K562 (cell line): ENCODE data around the gene APCDD1. TPM values are rescaled to one million over a fixed set of nuclear protein-coding genes. Genes with fewer than 3 reads are reported as not detected.

Experiments
- ATAC-seq: fragments of 200-7000 bp; cut with Tn5 transposase; 3 replicates; pipeline ENCODE4 v1.9.1; 2020; ENCODE audit warnings: moderate library complexity
- BruUV-seq: library from RNA; stranded (reverse); fragments of 400-500 nt; replicated peaks from 2 replicates; lab custom pipeline; 2021; lab: Mats Ljungman, UMichigan
- CTCF ChIA-PET: fragments of 300-600 bp; formaldehyde crosslinking; extraction: SDS; loops from one replicate; lab custom pipeline; 2021; ENCODE audit warnings: low intra/inter-chr PET ratio; lab: Yijun Ruan, JAX
- POLR2A ChIA-PET: fragments of 300-600, 350-650 bp; sonication (Branson Sonifier 250); formaldehyde crosslinking; extraction: SDS; loops from one replicate; lab custom pipeline; 2021; ENCODE audit warnings: antibody characterized with exemption, inconsistent platforms; lab: Yijun Ruan, JAX
- DNase-seq, 4 experiments: peaks; one replicate each; pipeline versions ENCODE4 v3.0.0 to v3.0.0-alpha.2; 2011 to 2018; ENCODE audit warnings: low spot score in 3 of 4, mixed read lengths in 3 of 4; ENCODE audit errors: extremely low read depth in 1 of 4
- FAIRE-seq: peaks from 2 replicates; lab custom pipeline; 2011; peaks lifted over from hg19 to GRCh38; lab: Jason Lieb, UNC
- H2AFZ ChIP-seq: 2 replicates; pipeline ENCODE4 v1.6.0; 2011; ENCODE audit warnings: low read depth, low read length, control low read depth, inconsistent platforms
- H3K27ac ChIP-seq: fragments of 200-600 bp; 3 replicates; pipeline ENCODE4 v1.8.0; 2011; ENCODE audit warnings: low read depth, mild to moderate bottlenecking, control low read depth, inconsistent platforms, low read length, moderate library complexity, mixed read lengths; ENCODE audit errors: extremely low read depth
- H3K27me3 ChIP-seq, 2 experiments: fragments of 300-600 bp in 1 of 2; 2 replicates in 1 of 2; 3 replicates in 1 of 2; pipeline versions ENCODE4 v1.6.0 to v1.8.0; 2011; ENCODE audit warnings: inconsistent platforms in 2 of 2, low read length in 2 of 2, mild to moderate bottlenecking in 1 of 2, mixed read lengths in 1 of 2, moderate library complexity in 1 of 2; ENCODE audit not compliant: control insufficient read depth in 2 of 2, insufficient read depth in 2 of 2
- H3K36me3 ChIP-seq: fragments of 300-600 bp; 3 replicates; pipeline ENCODE4 v1.8.0; 2011; ENCODE audit warnings: mild to moderate bottlenecking, low read length, inconsistent platforms; ENCODE audit not compliant: control insufficient read depth, insufficient read depth
- H3K4me1 ChIP-seq, 2 experiments: fragments of 200-600 bp in 1 of 2; replicated peaks in 1 of 2; 2 replicates in 1 of 2; 3 replicates in 1 of 2; pipeline versions ENCODE4 v1.5.1 to v1.8.0; 2011; ENCODE audit warnings: inconsistent platforms in 2 of 2, low read length in 2 of 2, mild to moderate bottlenecking in 1 of 2, mixed read lengths in 1 of 2, moderate library complexity in 1 of 2; ENCODE audit not compliant: control insufficient read depth in 2 of 2, insufficient read depth in 2 of 2
- H3K4me2 ChIP-seq: 2 replicates; pipeline ENCODE4 v1.6.1; 2011; ENCODE audit warnings: low read length, control low read depth, inconsistent platforms, mixed read lengths; ENCODE audit not compliant: insufficient read depth
- H3K4me3 ChIP-seq: fragments of 200-600 bp; sonication (generic), shearing (Covaris generic); 2 replicates; pipeline ENCODE4 v1.5.1; 2016; ENCODE audit warnings: control low read depth, inconsistent platforms
- H3K79me2 ChIP-seq: fragments of 200-600 bp; 3 replicates; pipeline ENCODE4 v1.8.0; 2011; ENCODE audit warnings: low read length, inconsistent platforms; ENCODE audit not compliant: control insufficient read depth, insufficient read depth
- H3K9ac ChIP-seq, 2 experiments: 2 replicates each; pipeline versions ENCODE4 v1.6.0 to v1.6.1; 2011; ENCODE audit warnings: low read depth in 2 of 2, low read length in 2 of 2, control low read depth in 1 of 2, inconsistent platforms in 1 of 2, mild to moderate bottlenecking in 1 of 2, mixed read lengths in 1 of 2; ENCODE audit not compliant: insufficient read depth in 1 of 2
- H3K9me1 ChIP-seq: one replicate; pipeline ENCODE4 v1.6.0; 2011; ENCODE audit warnings: inconsistent platforms, mild to moderate bottlenecking, low read length, moderate library complexity; ENCODE audit not compliant: control insufficient read depth, insufficient read depth
- H3K9me3 ChIP-seq: replicated peaks from 2 replicates; pipeline ENCODE4 v1.5.1; 2011; ENCODE audit warnings: low read depth, low read length, inconsistent platforms; ENCODE audit not compliant: control insufficient read depth, insufficient read depth
- H4K20me1 ChIP-seq: replicated peaks from 2 replicates; pipeline ENCODE4 v1.6.1; 2011; ENCODE audit warnings: low read length, inconsistent platforms, mixed read lengths; ENCODE audit not compliant: control insufficient read depth, insufficient read depth
- DPF2 ChIP-seq: fragments of 450-650 bp; IDR thresholded peaks from 2 replicates; pipeline ENCODE4 v1.6.1; 2016
- ESRRB ChIP-seq: fragments of 250-450 bp; sonication (Bioruptor Pico); IDR thresholded peaks from 2 replicates; pipeline ENCODE4 v1.5.0; 2020; ENCODE audit warnings: mild to moderate bottlenecking, moderate library complexity, borderline replicate concordance
- HSF4 ChIP-seq: fragments of 250-450 bp; sonication (Bioruptor Pico); IDR thresholded peaks from 2 replicates; pipeline ENCODE4 v2.1.2; 2022; ENCODE audit warnings: mild to moderate bottlenecking, moderate library complexity, borderline replicate concordance
- NELFE ChIP-seq: IDR thresholded peaks from 2 replicates; pipeline ENCODE4 v1.6.1; 2011; ENCODE audit warnings: mild to moderate bottlenecking; ENCODE audit not compliant: insufficient read depth, insufficient read length
- PHF21A ChIP-seq: fragments of 450-650 bp; IDR thresholded peaks from 2 replicates; pipeline ENCODE4 v1.6.1; 2017; ENCODE audit warnings: low read depth, borderline replicate concordance
- STAT5B ChIP-seq: fragments of 250-450 bp; sonication (Bioruptor Pico); IDR thresholded peaks from 2 replicates; pipeline ENCODE4 v1.8.0; 2021; ENCODE audit warnings: mild to moderate bottlenecking, inconsistent platforms
- TFAM ChIP-seq: fragments of 250-450 bp; sonication (Bioruptor Pico); conservative IDR thresholded peaks from 2 replicates; pipeline ENCODE4 v1.5.0; 2021; ENCODE audit warnings: mild to moderate bottlenecking, moderate library complexity
- ZBTB17 ChIP-seq: fragments of 450-650 bp; formaldehyde crosslinking; IDR thresholded peaks from 2 replicates; pipeline ENCODE4 v1.4.0; 2020; ENCODE audit warnings: mild to moderate bottlenecking
- ZNF143 ChIP-seq: sonication (generic); formaldehyde crosslinking; IDR thresholded peaks from 2 replicates; pipeline ENCODE4 v1.9.0; 2022; ENCODE audit warnings: mild to moderate bottlenecking, missing genetic modification reagents
- ZZZ3 ChIP-seq: fragments of 450-650 bp; IDR thresholded peaks from 2 replicates; pipeline ENCODE4 v1.6.1; 2016; ENCODE audit warnings: antibody characterized with exemption, mild to moderate bottlenecking, moderate library complexity
- WGBS: fragments of 100-300 bp; shearing (Covaris generic); methylation state at CpG from one replicate; pipeline ENCODE4 v1.1.6; 2016; ENCODE audit warnings: low coverage, mixed read lengths; ENCODE audit not compliant: insufficient coverage; ENCODE audit errors: missing lambda C conversion rate; 5-methylcytosine and 5-hydroxymethylcytosine counted together
- in situ Hi-C: fragments of 300-500 bp; cut with MboI; formaldehyde crosslinking; loops from 4 replicates; pipeline ENCODE4 v1.15.0; 2018; ENCODE audit warnings: inconsistent platforms, mixed read lengths
- intact Hi-C: fragments of 100-400 bp; cut with micrococcal nuclease; formaldehyde crosslinking; loops from 2 replicates; pipeline ENCODE4 v1.14.2; 2022
- polyA plus RNA-seq, 8 experiments: library from polyadenylated mRNA; depleted of rRNA in 4 of 8; stranded (reverse) in 5 of 8; unstranded in 3 of 8; fragments of >200 nt; fragmentation: Nextera tagmentation in 2 of 8; fragmentation: Illumina TruSeq in 1 of 8; extraction: Ambion mirVana in 2 of 8; extraction: Trizol in 1 of 8; gene quantifications; 2 replicates each; pipeline versions ENCODE4 v1.2.1 to v1.2.3, GENCODE V29; 2011 to 2014; ENCODE audit warnings: inconsistent platforms in 1 of 8, missing spikeins in 1 of 8
- total RNA-seq, 7 experiments: library from RNA; depleted of rRNA in 6 of 7; stranded (reverse); fragments of >200 nt in 6 of 7; fragmentation: Illumina TruSeq in 2 of 7; extraction: Trizol in 2 of 7; gene quantifications; 2 replicates each; pipeline versions ENCODE4 v1.2.1 to v1.2.3, GENCODE V29; 2011 to 2021; ENCODE audit warnings: low replicate concordance in 1 of 7
- TF ChIP-seq, protein P1 (sequence below): fragments of 450-650 bp; conservative IDR thresholded peaks from 2 replicates; pipeline ENCODE4 v1.6.1; 2016; ENCODE audit warnings: missing genetic modification characterization, low read depth, mild to moderate bottlenecking, missing compliant biosample characterization, moderate library complexity

APCDD1 gene
- total and polyA plus RNA-seq, 9 of the 15 experiments (the other 6 are each of a cell fraction or from before 2014, with no cell fraction given): 0.07 TPM; not detected in 8

DNA sequence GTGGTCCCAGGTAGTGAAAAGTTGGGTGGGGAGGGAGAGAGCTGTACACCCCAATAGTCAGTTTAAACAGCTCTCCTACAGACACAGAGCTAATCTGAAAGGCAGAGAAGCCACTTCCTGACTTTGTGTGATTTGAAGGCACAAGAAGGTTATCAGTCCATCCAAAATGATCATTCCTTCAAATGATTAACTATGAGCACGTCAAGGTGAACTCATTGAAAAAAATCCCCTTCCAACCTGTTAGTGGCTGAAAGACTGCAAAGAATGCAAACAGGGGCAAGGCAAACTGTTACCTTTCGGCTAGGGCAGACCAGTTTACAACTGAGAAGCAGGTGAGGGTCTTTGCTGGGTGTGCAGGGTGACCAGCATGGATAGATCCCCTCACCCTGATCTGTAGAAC is 22.8 kb upstream of the APCDD1 start:
- 0% methylated on average over 2 of the region's 2 CpGs for WGBS
- intact Hi-C loops: no loop called here
- Histone ChIP-seq H3K27me3 (peaks cover 5 to 34% of the 10 kb centered on the region in 2 experiments; a peak in 4 of 5 replicates), H3K9me3 (no peaks in the 10 kb centered on the region), H4K20me1 (no peaks in the 10 kb centered on the region), H3K27ac (no peak overlapping the region), H3K9ac (no peak overlapping the region), H3K79me2 (no peaks in the 10 kb centered on the region), H3K4me2 (no peak overlapping the region), H3K36me3 (no peaks in the 10 kb centered on the region), H3K4me1 (no peaks in the 10 kb centered on the region), H3K4me3 (no peak overlapping the region), H2AFZ (no peak overlapping the region), H3K9me1 (no peaks in the 10 kb centered on the region)
- no peak for TF ChIP-seq ZBTB17
- POLR2A ChIA-PET: no interaction called here
- CTCF ChIA-PET: no interaction called here
- in situ Hi-C loops: no loop called here
- no peak for FAIRE-seq
- no TSS peak for BruUV-seq
- ATAC-seq: no peak
- no peak for DNase-seq

DNA sequence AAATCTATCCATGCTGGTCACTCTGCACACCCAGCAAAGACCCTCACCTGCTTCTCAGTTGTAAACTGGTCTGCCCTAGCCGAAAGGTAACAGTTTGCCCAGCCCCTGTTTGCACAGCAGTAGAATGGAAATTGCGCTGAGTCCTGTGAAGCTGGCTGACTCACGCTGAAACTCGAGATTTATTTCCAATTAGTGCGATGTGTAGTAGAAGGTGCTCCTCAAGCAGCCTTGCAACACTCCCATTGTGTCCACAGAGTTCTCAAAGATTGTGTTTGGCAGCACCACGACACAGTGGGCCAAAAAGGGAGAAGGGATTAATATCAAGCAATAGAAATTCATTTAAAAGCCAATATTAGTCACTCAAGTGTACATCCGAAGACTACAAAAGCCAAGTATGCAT is 21.7 kb upstream of the APCDD1 start:
- H3K9me1 ChIP-seq: no peaks in the 10 kb centered on the region
- 2% methylated on average over 7 of the region's 7 CpGs for WGBS
- TF ChIP-seq ZNF143 (CRISPR knock-in tag) (no peak), HSF4 (CRISPR knock-in tag) (no peak), NELFE (no peak), PHF21A (no peak), ESRRB (CRISPR knock-in tag) (no peak), TFAM (CRISPR knock-in tag) (no peak), ZZZ3 (no peak), STAT5B (CRISPR knock-in tag) (no peak), DPF2 (no peak)
- TF ChIP-seq, protein P1, sequence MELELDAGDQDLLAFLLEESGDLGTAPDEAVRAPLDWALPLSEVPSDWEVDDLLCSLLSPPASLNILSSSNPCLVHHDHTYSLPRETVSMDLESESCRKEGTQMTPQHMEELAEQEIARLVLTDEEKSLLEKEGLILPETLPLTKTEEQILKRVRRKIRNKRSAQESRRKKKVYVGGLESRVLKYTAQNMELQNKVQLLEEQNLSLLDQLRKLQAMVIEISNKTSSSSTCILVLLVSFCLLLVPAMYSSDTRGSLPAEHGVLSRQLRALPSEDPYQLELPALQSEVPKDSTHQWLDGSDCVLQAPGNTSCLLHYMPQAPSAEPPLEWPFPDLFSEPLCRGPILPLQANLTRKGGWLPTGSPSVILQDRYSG (tag): no peak

More for the DNA sequence above, 21.7 kb upstream of the APCDD1 start:
- Histone ChIP-seq H3K4me2 (no peak overlapping the region), H3K9me3 (no peaks in the 10 kb centered on the region), H3K36me3 (no peaks in the 10 kb centered on the region), H2AFZ (no peak overlapping the region), H4K20me1 (no peaks in the 10 kb centered on the region), H3K27ac (no peak overlapping the region), H3K9ac (no peak overlapping the region), H3K27me3 (peaks cover 3 to 34% of the 10 kb centered on the region in 2 experiments; a peak in 3 of 5 replicates), H3K4me3 (no peak overlapping the region), H3K4me1 (no peaks in the 10 kb centered on the region), H3K79me2 (no peaks in the 10 kb centered on the region)
- FAIRE-seq (no peak), ATAC-seq (no peak), DNase-seq (no peak)
- POLR2A ChIA-PET: interaction anchor here (0.7 kb wide), 1 partner anchor 162 kb away, joined by 3 read pairs; no protein-coding TSS in a partner anchor
- no TSS peak for BruUV-seq
- in situ Hi-C loops (no loop called here), intact Hi-C loops (no loop called here)
- CTCF ChIA-PET: no interaction called here
